ENCODE data around the gene PLAAT2.
"Not testable (repeated sequence)": the region's sequence is repeated elsewhere in the genome, so short reads cannot be mapped to it uniquely, and the experiment has no call there.

PLAAT2 gene

DNA sequence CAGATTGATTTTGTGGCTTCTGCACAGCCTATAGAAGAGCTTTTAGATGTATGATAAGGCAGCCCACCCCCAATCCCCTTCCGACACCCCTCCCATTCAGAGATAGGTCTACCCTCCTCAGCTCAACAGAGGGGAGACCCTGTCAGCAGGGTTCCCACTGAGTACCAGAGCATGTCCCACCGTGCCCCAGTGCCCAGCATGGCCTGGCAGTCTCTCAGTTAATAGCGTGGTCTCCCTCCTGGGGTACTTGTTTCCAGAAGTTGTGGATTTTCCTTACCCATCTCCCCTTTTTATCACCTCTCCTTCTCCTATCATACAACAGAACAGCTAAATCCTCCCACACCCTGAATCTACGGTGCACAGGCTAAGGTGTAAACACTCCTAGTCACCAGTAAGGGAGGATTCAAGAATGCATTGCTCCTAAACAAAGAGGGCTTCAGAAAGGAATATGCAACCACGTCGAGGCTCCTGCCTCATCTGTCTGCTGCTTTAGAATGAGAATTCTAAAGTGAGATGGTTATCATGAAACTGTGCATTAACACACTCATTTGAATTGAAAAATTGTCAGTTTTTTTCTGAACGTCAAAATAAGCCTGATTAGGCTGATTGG is 6.7 kb downstream of the PLAAT2 start:
- H3K27me3 ChIP-seq (ENCODE audit: control insufficient read depth in 1 of 2, insufficient read depth in 2 of 2, low read length in 2 of 2): no peaks in the 10 kb centered on the region
- no peak overlapping the region for H3K9ac ChIP-seq (ENCODE audit: low read length)
- H3K4me1 ChIP-seq (ENCODE audit: insufficient read depth, low read length): peaks cover 12% of the 10 kb centered on the region

DNA sequence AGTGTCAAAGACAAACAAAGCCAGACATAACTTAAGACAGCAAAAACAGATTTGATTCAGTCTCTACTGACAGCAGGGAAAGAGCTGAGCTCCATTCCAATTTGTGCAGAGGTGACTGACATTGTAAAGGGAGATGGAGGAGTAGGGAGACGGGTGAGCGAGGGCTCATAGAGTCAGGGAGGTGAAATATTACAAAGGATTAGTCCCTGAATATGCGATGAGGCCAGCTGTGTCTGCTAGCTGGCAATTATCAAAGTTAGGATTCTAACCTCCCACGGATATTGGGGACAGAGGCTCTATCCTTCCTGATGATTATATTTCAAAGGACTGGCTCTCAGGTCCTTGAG is 8.3 kb downstream of the PLAAT2 start:
- no peak overlapping the region for H3K9ac ChIP-seq (ENCODE audit: low read length)
- no peak overlapping the region for H3K4me3 ChIP-seq (ENCODE audit: low read depth in 1 of 2, low read length in 2 of 2)
- no peaks in the 10 kb centered on the region for H3K36me3 ChIP-seq (ENCODE audit: insufficient read depth, low read length)
- no peaks in the 10 kb centered on the region for H3K9me3 ChIP-seq (ENCODE audit: low read length)
- H3K4me1 ChIP-seq (ENCODE audit: insufficient read depth, low read length): peaks cover 4% of the 10 kb centered on the region
- H3K27ac ChIP-seq (ENCODE audit: low read depth, low read length): no peak overlapping the region
- H3K27me3 ChIP-seq (ENCODE audit: control insufficient read depth in 1 of 2, insufficient read depth in 2 of 2, low read length in 2 of 2): no peaks in the 10 kb centered on the region

More for the DNA sequence above, 6.7 kb downstream of the PLAAT2 start:
- H3K36me3 ChIP-seq (ENCODE audit: insufficient read depth, low read length): no peaks in the 10 kb centered on the region
- H3K4me3 ChIP-seq (ENCODE audit: low read depth in 1 of 2, low read length in 2 of 2): no peak overlapping the region
- no peaks in the 10 kb centered on the region for H3K9me3 ChIP-seq (ENCODE audit: low read length)
- H3K27ac ChIP-seq (ENCODE audit: low read depth, low read length): no peak overlapping the region

DNA sequence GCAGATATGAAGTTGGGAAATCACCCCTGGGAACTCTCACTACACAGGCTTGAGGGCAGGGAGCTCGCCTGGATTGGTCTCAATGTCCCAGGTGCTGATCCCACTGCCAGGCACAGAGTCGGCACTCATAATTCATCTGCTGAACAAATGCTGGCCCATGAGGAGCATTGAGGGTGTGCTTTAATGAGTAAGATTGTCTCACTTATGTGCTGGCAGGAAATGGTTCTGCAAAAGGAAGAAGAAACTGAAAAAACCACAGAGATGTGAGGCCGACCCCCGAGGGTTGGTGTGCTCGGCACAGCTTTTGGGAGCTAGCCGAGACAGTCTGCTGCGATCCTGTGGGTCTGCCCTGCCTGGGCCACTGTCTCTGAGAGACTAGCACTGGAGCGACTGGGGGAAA is 9.4 kb downstream of the PLAAT2 start:
- no peaks in the 10 kb centered on the region for H3K36me3 ChIP-seq (ENCODE audit: insufficient read depth, low read length)
- H3K27me3 ChIP-seq (ENCODE audit: control insufficient read depth in 1 of 2, insufficient read depth in 2 of 2, low read length in 2 of 2): no peaks in the 10 kb centered on the region
- no peak overlapping the region for H3K27ac ChIP-seq (ENCODE audit: low read depth, low read length)
- H3K4me3 ChIP-seq (ENCODE audit: low read depth in 1 of 2, low read length in 2 of 2): no peak overlapping the region
- peaks cover 4% of the 10 kb centered on the region for H3K4me1 ChIP-seq (ENCODE audit: insufficient read depth, low read length)
- no peak overlapping the region for H3K9ac ChIP-seq (ENCODE audit: low read length)
- H3K9me3 ChIP-seq (ENCODE audit: low read length): no peaks in the 10 kb centered on the region

DNA sequence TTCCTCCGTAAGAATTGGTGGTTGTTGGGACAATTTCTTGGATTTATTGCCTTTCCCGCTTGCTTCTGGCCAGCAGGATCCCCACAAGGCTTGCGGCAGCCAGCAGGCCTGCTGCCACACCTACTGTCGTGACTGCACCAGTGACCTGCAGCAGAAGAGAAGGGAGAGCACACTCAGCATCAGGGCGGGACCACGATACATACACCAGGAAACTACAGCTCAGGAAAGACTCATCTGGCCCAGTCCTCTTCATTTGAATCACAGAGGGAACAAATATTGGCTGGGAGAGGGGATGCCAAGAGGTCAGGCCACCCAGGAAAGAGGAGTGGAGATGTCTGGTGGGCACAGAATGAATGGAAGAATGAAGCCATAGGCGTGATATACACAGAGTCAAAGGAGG is 10.3 kb downstream of the PLAAT2 start:
- no peak overlapping the region for H3K9ac ChIP-seq (ENCODE audit: low read length)
- H3K27ac ChIP-seq (ENCODE audit: low read depth, low read length): no peak overlapping the region
- no peak overlapping the region for H3K4me3 ChIP-seq (ENCODE audit: low read depth in 1 of 2, low read length in 2 of 2)
- peaks cover 3% of the 10 kb centered on the region for H3K4me1 ChIP-seq (ENCODE audit: insufficient read depth, low read length)
- no peaks in the 10 kb centered on the region for H3K36me3 ChIP-seq (ENCODE audit: insufficient read depth, low read length)
- no peaks in the 10 kb centered on the region for H3K27me3 ChIP-seq (ENCODE audit: control insufficient read depth in 1 of 2, insufficient read depth in 2 of 2, low read length in 2 of 2)
- no peaks in the 10 kb centered on the region for H3K9me3 ChIP-seq (ENCODE audit: low read length)

DNA sequence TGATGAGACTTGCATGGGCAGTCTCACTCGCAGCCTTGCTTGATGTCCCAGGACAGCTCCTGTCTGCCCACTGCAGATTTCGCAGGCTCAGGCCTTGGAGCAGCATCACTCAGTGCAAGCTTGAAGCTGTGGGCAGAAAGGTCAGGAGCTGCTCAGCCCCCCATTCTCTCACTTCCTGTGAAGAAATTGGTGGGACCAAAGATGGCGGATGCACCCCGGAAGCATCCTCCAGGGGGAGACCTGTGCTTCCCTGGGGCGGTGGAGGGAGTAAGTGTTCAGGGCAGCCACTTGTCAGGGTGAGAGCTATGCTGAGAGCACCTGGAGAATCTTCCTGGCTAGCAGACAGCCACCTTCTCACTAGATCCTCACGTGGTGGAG is 11.3 kb downstream of the PLAAT2 start:
- Histone ChIP-seq H3K9me3 (ENCODE audit: low read length) (no peaks in the 10 kb centered on the region), H3K4me3 (ENCODE audit: low read depth in 1 of 2, low read length in 2 of 2) (no peak overlapping the region), H3K9ac (ENCODE audit: low read length) (no peak overlapping the region), H3K27me3 (ENCODE audit: control insufficient read depth in 1 of 2, insufficient read depth in 2 of 2, low read length in 2 of 2) (no peaks in the 10 kb centered on the region), H3K4me1 (ENCODE audit: insufficient read depth, low read length) (no peaks in the 10 kb centered on the region), H3K36me3 (ENCODE audit: insufficient read depth, low read length) (peaks cover 8% of the 10 kb centered on the region), H3K27ac (ENCODE audit: low read depth, low read length) (no peak overlapping the region)

DNA sequence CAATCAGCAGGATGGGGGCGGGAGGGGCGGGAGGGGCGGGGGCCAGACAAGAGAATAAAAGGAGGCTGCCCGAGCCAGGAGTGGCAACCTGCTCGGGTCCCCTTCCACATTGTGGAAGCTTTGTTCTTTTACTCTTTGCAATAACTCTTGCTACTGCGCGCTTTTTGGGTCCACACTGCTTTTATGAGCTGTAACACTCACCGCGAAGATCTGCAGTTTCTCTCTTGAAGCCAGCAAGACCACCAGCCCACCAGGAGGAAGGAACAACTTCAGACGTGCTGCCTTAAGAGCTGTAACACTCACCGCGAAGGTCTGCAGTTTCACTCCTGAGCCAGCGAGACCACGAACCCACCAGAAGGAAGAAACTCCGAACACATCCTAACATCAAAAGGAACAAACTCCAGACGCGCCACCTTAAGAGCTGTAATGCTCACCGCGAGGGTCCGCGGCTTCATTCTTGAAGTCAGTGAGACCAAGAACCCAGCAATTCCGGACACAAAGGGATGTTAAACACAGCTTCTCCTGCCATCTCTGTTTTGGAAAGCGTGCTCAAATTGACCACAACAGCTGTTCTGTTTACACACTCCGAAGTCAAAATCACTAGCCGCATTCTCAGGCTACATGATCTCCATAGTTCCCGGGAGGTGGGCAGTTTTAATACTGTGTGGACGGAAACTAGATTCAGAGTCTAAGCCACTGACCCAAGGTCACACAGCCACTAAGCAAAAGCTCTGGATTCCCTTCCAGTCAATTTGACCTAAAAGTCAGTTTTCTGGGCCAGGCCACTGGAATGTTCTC is 11.9 kb downstream of the PLAAT2 start:
- no peaks in the 10 kb centered on the region for H3K4me1 ChIP-seq (ENCODE audit: insufficient read depth, low read length)
- H3K36me3 ChIP-seq (ENCODE audit: insufficient read depth, low read length): peaks cover 12% of the 10 kb centered on the region
- no peak overlapping the region for H3K27ac ChIP-seq (ENCODE audit: low read depth, low read length)
- no peak overlapping the region for H3K9ac ChIP-seq (ENCODE audit: low read length)
- no peaks in the 10 kb centered on the region for H3K27me3 ChIP-seq (ENCODE audit: control insufficient read depth in 1 of 2, insufficient read depth in 2 of 2, low read length in 2 of 2)
- H3K4me3 ChIP-seq (ENCODE audit: low read depth in 1 of 2, low read length in 2 of 2): no peak overlapping the region
- H3K9me3 ChIP-seq (ENCODE audit: low read length): no peaks in the 10 kb centered on the region

DNA sequence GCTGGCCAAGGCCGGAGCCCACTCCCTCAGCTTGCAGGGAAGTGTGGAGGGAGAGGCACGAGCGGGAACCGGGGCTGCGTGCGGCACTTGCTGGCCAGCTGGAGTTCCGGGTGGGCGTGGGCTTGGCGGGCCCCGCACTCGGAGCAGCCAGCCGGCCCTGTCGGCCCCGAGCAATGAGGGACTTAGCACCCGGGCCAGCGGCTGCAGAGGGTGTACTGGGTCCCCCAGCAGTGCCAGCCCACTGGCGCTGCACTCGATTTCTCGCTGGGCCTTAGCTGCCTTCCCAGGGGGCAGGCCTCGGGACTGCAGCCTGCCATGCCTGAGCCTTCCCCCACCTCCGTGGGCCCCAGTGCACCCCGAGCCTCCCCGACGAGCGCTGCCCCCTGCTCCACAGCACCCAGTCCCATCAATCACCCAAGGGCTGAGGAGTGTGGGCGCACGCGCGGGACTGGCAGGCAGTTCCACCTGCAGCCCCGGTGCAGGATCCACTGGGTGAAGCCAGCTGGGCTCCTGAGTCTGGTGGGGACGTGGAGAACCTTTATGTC is 13.0 kb downstream of the PLAAT2 start:
- not testable (repeated sequence) for H3K27ac ChIP-seq (ENCODE audit: low read depth, low read length); H3K9ac ChIP-seq (ENCODE audit: low read length); H3K9me3 ChIP-seq (ENCODE audit: low read length); H3K4me3 ChIP-seq (ENCODE audit: low read depth in 1 of 2, low read length in 2 of 2); H3K4me1 ChIP-seq (ENCODE audit: insufficient read depth, low read length); H3K27me3 ChIP-seq (ENCODE audit: control insufficient read depth in 1 of 2, insufficient read depth in 2 of 2, low read length in 2 of 2)
- peaks cover 14% of the 10 kb centered on the region for H3K36me3 ChIP-seq (ENCODE audit: insufficient read depth, low read length)

DNA sequence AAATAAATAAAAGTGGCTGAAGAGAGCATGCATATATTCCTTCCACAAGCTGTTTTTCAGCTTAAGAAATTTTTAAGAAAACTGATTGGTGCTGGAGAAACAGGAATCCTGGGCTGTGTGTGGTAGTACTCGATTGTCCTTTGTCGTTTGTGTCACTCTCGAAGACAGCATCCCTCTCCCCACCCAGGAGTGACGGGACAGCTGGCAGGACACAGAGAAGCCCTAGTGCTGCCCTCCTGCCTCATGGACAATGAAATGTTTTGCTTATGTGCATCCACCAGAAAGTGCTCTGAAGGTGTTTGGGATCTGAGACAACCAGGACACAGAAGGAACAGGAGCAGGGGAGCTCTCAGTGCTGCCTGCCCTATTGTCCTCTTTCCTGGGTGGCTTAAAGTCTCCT is 13.8 kb downstream of the PLAAT2 start:
- no peak overlapping the region for H3K27ac ChIP-seq (ENCODE audit: low read depth, low read length)
- H3K4me1 ChIP-seq (ENCODE audit: insufficient read depth, low read length): no peaks in the 10 kb centered on the region
- no peaks in the 10 kb centered on the region for H3K9me3 ChIP-seq (ENCODE audit: low read length)
- no peak overlapping the region for H3K9ac ChIP-seq (ENCODE audit: low read length)
- no peaks in the 10 kb centered on the region for H3K27me3 ChIP-seq (ENCODE audit: control insufficient read depth in 1 of 2, insufficient read depth in 2 of 2, low read length in 2 of 2)
- no peak overlapping the region for H3K4me3 ChIP-seq (ENCODE audit: low read depth in 1 of 2, low read length in 2 of 2)
- H3K36me3 ChIP-seq (ENCODE audit: insufficient read depth, low read length): peaks cover 22% of the 10 kb centered on the region

DNA sequence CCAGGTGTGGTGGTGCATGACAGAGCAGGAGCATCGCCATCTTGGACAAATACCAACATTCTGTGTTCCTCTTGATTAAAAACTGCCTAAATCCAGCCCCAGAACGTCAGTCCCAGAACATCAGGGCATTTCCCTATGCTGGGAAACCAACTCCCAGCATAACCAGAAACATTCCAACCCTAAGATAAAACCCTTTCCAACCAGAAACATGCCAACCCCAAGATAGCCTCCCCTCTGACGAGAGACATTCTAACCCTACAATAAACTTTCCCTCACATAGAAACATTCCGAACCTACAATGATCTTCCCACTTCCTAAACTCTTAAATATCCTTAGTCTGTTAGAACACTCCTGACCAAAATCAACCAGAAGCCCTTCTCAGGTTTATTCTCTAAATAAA is 15.0 kb downstream of the PLAAT2 start:
- H3K27ac ChIP-seq (ENCODE audit: low read depth, low read length): no peak overlapping the region

DNA sequence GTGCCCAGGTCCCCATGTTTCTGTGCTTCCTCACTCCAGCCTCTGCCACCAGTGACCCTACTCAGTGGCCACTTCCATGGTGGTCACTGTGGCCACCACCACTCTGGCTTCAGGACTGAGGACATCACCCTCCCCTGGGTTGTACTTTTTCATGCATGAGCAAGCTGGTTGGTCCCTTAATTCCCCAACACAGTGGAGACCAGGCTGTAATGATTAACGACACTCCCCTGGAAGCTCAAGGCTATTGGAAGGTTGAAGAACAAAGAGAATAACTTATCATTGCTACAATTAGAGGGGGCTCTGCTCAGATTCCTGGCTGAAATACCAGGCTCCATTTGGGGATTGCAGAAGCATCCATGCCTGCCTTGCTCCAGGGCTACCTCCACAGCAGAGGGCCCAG is 16.1 kb downstream of the PLAAT2 start:
- H3K27ac ChIP-seq (ENCODE audit: low read depth, low read length): no peak overlapping the region
- H3K4me3 ChIP-seq (ENCODE audit: low read depth in 1 of 2, low read length in 2 of 2): no peak overlapping the region
- no peak overlapping the region for H3K9ac ChIP-seq (ENCODE audit: low read length)
- no peaks in the 10 kb centered on the region for H3K9me3 ChIP-seq (ENCODE audit: low read length)
- peaks cover 29% of the 10 kb centered on the region for H3K36me3 ChIP-seq (ENCODE audit: insufficient read depth, low read length)
- H3K4me1 ChIP-seq (ENCODE audit: insufficient read depth, low read length): no peaks in the 10 kb centered on the region
- no peaks in the 10 kb centered on the region for H3K27me3 ChIP-seq (ENCODE audit: control insufficient read depth in 1 of 2, insufficient read depth in 2 of 2, low read length in 2 of 2)

More for the DNA sequence above, 15.0 kb downstream of the PLAAT2 start:
- H3K4me3 ChIP-seq (ENCODE audit: low read depth in 1 of 2, low read length in 2 of 2): no peak overlapping the region
- no peaks in the 10 kb centered on the region for H3K4me1 ChIP-seq (ENCODE audit: insufficient read depth, low read length)
- H3K9ac ChIP-seq (ENCODE audit: low read length): no peak overlapping the region
- peaks cover 29% of the 10 kb centered on the region for H3K36me3 ChIP-seq (ENCODE audit: insufficient read depth, low read length)
- H3K9me3 ChIP-seq (ENCODE audit: low read length): no peaks in the 10 kb centered on the region
- no peaks in the 10 kb centered on the region for H3K27me3 ChIP-seq (ENCODE audit: control insufficient read depth in 1 of 2, insufficient read depth in 2 of 2, low read length in 2 of 2)

DNA sequence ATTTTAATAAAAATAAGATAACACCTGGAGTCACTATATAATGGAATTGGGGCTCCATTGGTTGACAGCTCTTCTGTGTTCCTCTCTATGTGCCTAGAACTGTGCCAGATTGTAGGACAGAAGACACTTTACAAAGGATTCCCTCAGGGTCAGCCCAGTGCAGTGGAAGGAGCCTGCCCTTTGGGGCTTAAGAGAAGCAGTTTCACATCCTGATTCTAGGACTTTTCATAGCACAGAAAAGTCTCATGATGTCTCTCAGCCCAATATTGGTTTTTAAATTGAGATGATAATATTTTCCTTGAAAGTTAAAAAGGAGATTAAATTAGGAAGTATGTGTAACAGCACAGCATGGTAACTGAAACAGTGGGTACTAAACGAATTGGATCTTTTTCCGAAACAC is 19.5 kb downstream of the PLAAT2 start:
- Histone ChIP-seq H3K27me3 (ENCODE audit: control insufficient read depth in 1 of 2, insufficient read depth in 2 of 2, low read length in 2 of 2) (no peaks in the 10 kb centered on the region), H3K9me3 (ENCODE audit: low read length) (no peaks in the 10 kb centered on the region), H3K4me1 (ENCODE audit: insufficient read depth, low read length) (peaks cover 6% of the 10 kb centered on the region), H3K9ac (ENCODE audit: low read length) (no peak overlapping the region), H3K27ac (ENCODE audit: low read depth, low read length) (no peak overlapping the region), H3K36me3 (ENCODE audit: insufficient read depth, low read length) (peaks cover 36% of the 10 kb centered on the region), H3K4me3 (ENCODE audit: low read depth in 1 of 2, low read length in 2 of 2) (no peak overlapping the region)

DNA sequence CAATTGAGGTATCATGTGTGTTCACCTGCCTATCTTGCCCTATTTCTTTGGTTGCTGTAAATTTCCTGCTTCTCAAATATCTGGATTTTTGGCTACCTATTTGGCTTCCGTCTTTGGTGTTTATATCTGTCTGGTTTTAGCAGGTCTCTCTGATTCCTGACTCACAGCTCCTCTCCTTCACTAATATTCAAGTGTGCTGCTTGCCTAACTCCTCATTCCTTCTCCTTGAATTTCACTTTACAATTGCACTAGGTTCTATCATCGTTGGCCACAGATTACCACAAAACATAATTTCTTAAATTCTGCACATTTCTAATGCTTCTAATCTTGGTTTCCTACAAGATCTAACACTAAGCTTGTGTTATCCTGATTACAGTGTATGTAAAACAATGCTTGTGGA is 20.7 kb downstream of the PLAAT2 start:
- not testable (repeated sequence) for H3K4me3 ChIP-seq (ENCODE audit: low read depth in 1 of 2, low read length in 2 of 2); H3K27me3 ChIP-seq (ENCODE audit: control insufficient read depth in 1 of 2, insufficient read depth in 2 of 2, low read length in 2 of 2); H3K9me3 ChIP-seq (ENCODE audit: low read length); H3K27ac ChIP-seq (ENCODE audit: low read depth, low read length); H3K9ac ChIP-seq (ENCODE audit: low read length)
- H3K36me3 ChIP-seq (ENCODE audit: insufficient read depth, low read length): peaks cover 33% of the 10 kb centered on the region
- H3K4me1 ChIP-seq (ENCODE audit: insufficient read depth, low read length): peaks cover 18% of the 10 kb centered on the region
